ENCODE measurements around the gene AGK. TPM values are rescaled to one million over a fixed set of nuclear protein-coding genes. Genes with fewer than 3 reads are reported as not detected.

Gene AGK
- total and polyA plus RNA-seq, 2 of the 8 experiments (the other 6 are each of a cell fraction or from before 2014, with no cell fraction given), result 25.8 to 34.0 TPM

- no peaks in the 10 kb centered on the region for H3K23me2 ChIP-seq (ENCODE audit: low read depth, low read length)
- no peak overlapping the region for H3K27ac ChIP-seq (ENCODE audit: low read depth, low read length)
- ChIA-PET POLR2A (ENCODE audit: partially characterized antibody) (no interaction called here), CTCF (ENCODE audit: partially characterized antibody) (interaction anchor here (1.1 to 5.4 kb wide), 3 partner anchors 8 to 12 kb away, joined by 3 to 51 read pairs (median 12); no protein-coding TSS in a partner anchor)
- H2BK15ac ChIP-seq (ENCODE audit: low read length), result no peak overlapping the region
- H2AFZ ChIP-seq (ENCODE audit: low read length), result no peak overlapping the region
- H3K9ac ChIP-seq (replicated peaks in 1 of 4; ENCODE audit: extremely low read depth in 1 of 4, low read depth in 3 of 4, low read length in 3 of 4), result no peak overlapping the region
- H3K79me1 ChIP-seq (ENCODE audit: low read depth, low read length), result no peaks in the 10 kb centered on the region; the same call in 1 of the 2 replicates
- H3K23ac ChIP-seq (ENCODE audit: insufficient read length), result no peak overlapping the region
- no peak overlapping the region for H3K18ac ChIP-seq (ENCODE audit: extremely low read depth, low read length)
- no peaks in the 10 kb centered on the region for H4K20me1 ChIP-seq (replicated peaks in 1 of 2; ENCODE audit: control insufficient read depth in 1 of 2, insufficient read depth in 2 of 2, low read length in 2 of 2)
- no peak overlapping the region for H2BK120ac ChIP-seq (replicated peaks; ENCODE audit: low read depth, low read length)
- H4K8ac ChIP-seq (ENCODE audit: extremely low read depth, insufficient read depth, low read length), result no peak overlapping the region
- 93% methylated on average over 4 of the region's 4 CpGs; no CpG with 5 or more reads in 1 of the 2 experiments for WGBS, 2 experiments (ENCODE audit: extremely low coverage in 1 of 2, insufficient coverage in 1 of 2, insufficient read length in 1 of 2, insufficient replicate concordance in 2 of 2, low coverage in 1 of 2, low lambda C conversion rate in 2 of 2, missing lambda C conversion rate in 1 of 2)
- no peak overlapping the region for H3K4me3 ChIP-seq (ENCODE audit: extremely low read depth in 1 of 4, insufficient read depth in 2 of 4, low read depth in 3 of 4, low read length in 4 of 4)
- H2BK12ac ChIP-seq (ENCODE audit: low read depth, low read length), result no peak overlapping the region
- H3K56ac ChIP-seq (replicated peaks; ENCODE audit: insufficient read length, low read depth, low read length), result no peak overlapping the region
- H3K4ac ChIP-seq (replicated peaks; ENCODE audit: insufficient read length, low read depth, low read length), result no peak overlapping the region
- H3K14ac ChIP-seq (ENCODE audit: insufficient read length), result no peak overlapping the region
- no peak overlapping the region for H2BK20ac ChIP-seq (ENCODE audit: low read length)
- no peak for DNase-seq (ENCODE audit: low read depth in 1 of 2, low spot score in 2 of 2)
- H2BK5ac ChIP-seq (ENCODE audit: low read depth, low read length), result no peak overlapping the region
- H4K5ac ChIP-seq (ENCODE audit: insufficient read length, low read depth, low read length), result no peak overlapping the region
- no peaks in the 10 kb centered on the region for H3K4me1 ChIP-seq (replicated peaks in 1 of 4; ENCODE audit: control insufficient read depth in 3 of 4, insufficient read depth in 4 of 4, low read length in 3 of 4)
- no peak for TF ChIP-seq RFX5 (IDR thresholded peaks at IDR 0.05; ENCODE audit: borderline replicate concordance, low read depth, low read length)
- no peak for TF ChIP-seq CBX8 (IDR thresholded peaks at IDR 0.05; ENCODE audit: borderline replicate concordance, low read depth, low read length)
- no peak for TF ChIP-seq POLR2A (IDR thresholded peaks at IDR 0.05; ENCODE audit: control extremely low read depth in 1 of 2, low read depth in 2 of 2, low read length in 2 of 2)
- no peak for TF ChIP-seq POU5F1 (IDR thresholded peaks at IDR 0.05; ENCODE audit: low read depth, low read length)
- TF ChIP-seq CEBPB (IDR thresholded peaks at IDR 0.05; ENCODE audit: low read depth, low read length), result no peak
- no peak for TF ChIP-seq SIX5 (IDR thresholded peaks at IDR 0.05; ENCODE audit: low read depth, low read length)
- TF ChIP-seq RBBP5 (IDR thresholded peaks at IDR 0.05; ENCODE audit: borderline replicate concordance, low read depth, low read length), result no peak
- TF ChIP-seq E2F6 (IDR thresholded peaks at IDR 0.05), result no peak
- TF ChIP-seq TAF7 (optimal IDR thresholded peaks at IDR 0.05; ENCODE audit: borderline replicate concordance, low read depth, low read length), result no peak
- no peak for TF ChIP-seq TEAD4 (IDR thresholded peaks at IDR 0.05; ENCODE audit: low read depth, low read length)
- no peaks in the 10 kb centered on the region for H3K27me3 ChIP-seq (replicated peaks in 1 of 4; ENCODE audit: control insufficient read depth in 3 of 4, extremely low read depth in 1 of 4, insufficient read depth in 3 of 4, low read length in 3 of 4)
- no peak overlapping the region for H2AK5ac ChIP-seq (ENCODE audit: low read depth, low read length)
- no peak for FAIRE-seq
- H4K91ac ChIP-seq (replicated peaks; ENCODE audit: insufficient read length, low read length), result no peak overlapping the region
- no peaks in the 10 kb centered on the region for H3K79me2 ChIP-seq (ENCODE audit: control insufficient read depth in 1 of 2, insufficient read depth in 2 of 2, low read length in 2 of 2)
- H3K4me2 ChIP-seq (ENCODE audit: insufficient read depth in 1 of 2, low read depth in 2 of 2, low read length in 2 of 2), result no peak overlapping the region
- peaks cover 2 to 31% (median 16%) of the 10 kb centered on the region in 4 experiments; a peak in 7 of 8 replicates for H3K36me3 ChIP-seq (ENCODE audit: control insufficient read depth in 2 of 4, insufficient read depth in 4 of 4, low read length in 3 of 4)
- H3K9me3 ChIP-seq (ENCODE audit: insufficient read depth in 2 of 2, low read depth in 1 of 2, low read length in 1 of 2), result no peaks in the 10 kb centered on the region
These were observed 114.9 kb downstream of the AGK start for GRCh38 chr7:141666071-141666470.
